Endothelial cell (in vitro differentiated cells): ENCODE results near the gene MED10. TPM values are rescaled to one million over a fixed set of nuclear protein-coding genes. Genes with fewer than 3 reads are reported as not detected.

Experiments
- DNase-seq: peaks from one replicate; pipeline ENCODE4 v3.0.0; 2021; ENCODE audit warnings: low spot score
- H3K27ac Mint-ChIP-seq: one replicate; pipeline ENCODE4 v1.8.0; 2021; ENCODE audit warnings: mixed read lengths, inconsistent platforms; ENCODE audit not compliant: unreplicated experiment
- H3K27me3 Mint-ChIP-seq: one replicate; pipeline ENCODE4 v1.8.0; 2021; ENCODE audit warnings: mild to moderate bottlenecking, moderate library complexity, mixed read lengths, inconsistent platforms; ENCODE audit not compliant: unreplicated experiment
- H3K36me3 Mint-ChIP-seq: one replicate; pipeline ENCODE4 v1.8.0; 2021; ENCODE audit warnings: mild to moderate bottlenecking, low read depth, mixed read lengths, inconsistent platforms; ENCODE audit not compliant: unreplicated experiment
- H3K4me1 Mint-ChIP-seq: one replicate; pipeline ENCODE4 v1.8.0; 2021; ENCODE audit warnings: mild to moderate bottlenecking, mixed read lengths, inconsistent platforms; ENCODE audit not compliant: unreplicated experiment
- H3K4me3 Mint-ChIP-seq: one replicate; pipeline ENCODE4 v1.8.0; 2021; ENCODE audit warnings: mild to moderate bottlenecking, mixed read lengths, inconsistent platforms; ENCODE audit not compliant: unreplicated experiment
- H3K9me3 Mint-ChIP-seq: one replicate; pipeline ENCODE4 v1.8.0; 2021; ENCODE audit warnings: mixed read lengths, inconsistent platforms; ENCODE audit not compliant: unreplicated experiment
- total RNA-seq: library from RNA; stranded (reverse); fragmentation: NEBNext Ultra II Directional; extraction: Animal tissue kit (Norgen Biotek cat#: 25700); gene quantifications from one replicate; pipeline ENCODE4 v1.2.1, GENCODE V29; 2021; ENCODE audit not compliant: unreplicated experiment
- TF ChIP-seq, protein P1 (sequence below): fragments of 200-600 bp; sonication (generic); IDR thresholded peaks from one replicate; pipeline ENCODE4 v1.5.0; 2021; ENCODE audit warnings: antibody characterized with exemption; ENCODE audit not compliant: unreplicated experiment

Gene MED10
- total RNA-seq, 1 donor from 2014 or later, result 53.0 TPM

DNA sequence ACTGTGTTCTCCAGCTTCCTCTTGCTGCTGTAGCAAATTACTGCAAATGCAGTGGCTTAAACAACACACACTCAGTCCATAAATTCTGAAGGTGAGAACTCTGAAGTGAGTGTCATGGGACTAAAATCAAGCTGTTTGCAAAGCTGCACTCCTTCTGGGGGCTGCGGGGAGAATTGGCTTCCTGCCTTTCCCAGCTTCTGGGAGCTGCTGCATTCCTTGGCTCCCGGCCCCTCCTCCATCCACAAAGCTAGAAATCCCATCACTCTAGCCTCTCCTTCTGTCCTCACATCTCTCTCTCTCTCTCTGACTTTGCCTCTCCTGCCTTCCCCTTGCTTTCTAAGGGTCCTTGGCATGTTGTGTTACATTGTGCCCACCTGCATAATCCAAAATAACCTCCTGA is 14.2 kb upstream of the MED10 start:
- Mint-ChIP-seq H3K9me3 (no peaks in the 10 kb centered on the region), H3K4me1 (peaks cover 7% of the 10 kb centered on the region), H3K36me3 (peaks cover 5% of the 10 kb centered on the region), H3K4me3 (no peak overlapping the region), H3K27ac (no peak overlapping the region), H3K27me3 (peaks cover 6% of the 10 kb centered on the region)
- no peak for DNase-seq
- TF ChIP-seq, protein P1, sequence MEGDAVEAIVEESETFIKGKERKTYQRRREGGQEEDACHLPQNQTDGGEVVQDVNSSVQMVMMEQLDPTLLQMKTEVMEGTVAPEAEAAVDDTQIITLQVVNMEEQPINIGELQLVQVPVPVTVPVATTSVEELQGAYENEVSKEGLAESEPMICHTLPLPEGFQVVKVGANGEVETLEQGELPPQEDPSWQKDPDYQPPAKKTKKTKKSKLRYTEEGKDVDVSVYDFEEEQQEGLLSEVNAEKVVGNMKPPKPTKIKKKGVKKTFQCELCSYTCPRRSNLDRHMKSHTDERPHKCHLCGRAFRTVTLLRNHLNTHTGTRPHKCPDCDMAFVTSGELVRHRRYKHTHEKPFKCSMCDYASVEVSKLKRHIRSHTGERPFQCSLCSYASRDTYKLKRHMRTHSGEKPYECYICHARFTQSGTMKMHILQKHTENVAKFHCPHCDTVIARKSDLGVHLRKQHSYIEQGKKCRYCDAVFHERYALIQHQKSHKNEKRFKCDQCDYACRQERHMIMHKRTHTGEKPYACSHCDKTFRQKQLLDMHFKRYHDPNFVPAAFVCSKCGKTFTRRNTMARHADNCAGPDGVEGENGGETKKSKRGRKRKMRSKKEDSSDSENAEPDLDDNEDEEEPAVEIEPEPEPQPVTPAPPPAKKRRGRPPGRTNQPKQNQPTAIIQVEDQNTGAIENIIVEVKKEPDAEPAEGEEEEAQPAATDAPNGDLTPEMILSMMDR, result no peak

DNA sequence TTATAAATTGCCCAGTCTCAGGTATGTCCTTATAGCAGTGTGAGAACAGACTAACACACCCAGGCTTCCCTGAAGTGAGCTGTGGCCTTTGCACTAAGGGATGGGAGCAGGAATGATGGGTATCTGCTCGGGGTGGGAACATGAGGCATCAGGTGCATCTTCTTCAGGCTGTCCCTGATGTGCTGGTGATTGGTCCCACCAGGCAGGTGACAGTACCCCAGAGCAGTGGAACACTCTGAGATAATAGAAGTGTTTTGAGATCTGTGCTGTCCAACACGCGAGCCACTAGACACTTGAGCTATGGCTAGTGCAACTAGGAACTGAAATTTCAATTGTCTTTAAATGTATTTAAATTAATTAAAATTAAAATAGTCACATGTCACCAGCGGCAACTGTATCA is 12.8 kb upstream of the MED10 start:
- no peak overlapping the region for H3K4me3 Mint-ChIP-seq
- no peak for DNase-seq
- H3K27me3 Mint-ChIP-seq, result peaks cover 4% of the 10 kb centered on the region
- H3K9me3 Mint-ChIP-seq, result no peaks in the 10 kb centered on the region
- TF ChIP-seq, protein P1, result no peak
- no peak overlapping the region for H3K27ac Mint-ChIP-seq
- H3K36me3 Mint-ChIP-seq, result peaks cover 1% of the 10 kb centered on the region
- H3K4me1 Mint-ChIP-seq, result peaks cover 7% of the 10 kb centered on the region

DNA sequence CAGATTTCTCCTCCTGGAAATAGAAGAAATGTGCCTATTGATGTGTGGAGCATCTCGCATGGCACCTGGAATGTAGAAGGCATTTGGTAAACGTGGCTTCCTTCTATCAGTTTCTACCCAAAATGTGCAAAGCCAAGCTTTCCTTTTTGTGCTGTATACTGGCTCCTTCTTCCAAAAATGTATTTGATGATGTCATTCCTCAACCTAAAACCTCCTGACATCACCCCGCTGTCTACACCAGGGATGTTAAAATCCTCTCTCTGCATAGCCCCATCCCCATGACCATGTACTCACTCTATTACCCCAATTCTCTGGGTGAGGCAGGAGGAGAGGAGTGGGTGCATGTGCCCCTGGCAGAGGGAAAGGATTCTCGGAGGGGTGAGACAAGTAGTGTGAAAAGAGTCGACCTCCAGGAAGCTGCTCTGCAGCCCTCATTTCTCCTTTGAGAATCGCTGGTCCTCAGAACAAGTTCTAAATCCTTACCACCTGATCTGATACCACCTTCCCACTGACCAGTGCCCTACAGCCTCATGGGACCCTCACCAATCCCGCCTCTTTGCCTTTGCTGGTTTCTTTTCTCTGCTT is 11.7 kb upstream of the MED10 start:
- TF ChIP-seq, protein P1, result no peak
- Mint-ChIP-seq H3K27me3 (no peaks in the 10 kb centered on the region), H3K36me3 (no peaks in the 10 kb centered on the region), H3K27ac (no peak overlapping the region), H3K4me3 (no peak overlapping the region), H3K4me1 (peaks cover 7% of the 10 kb centered on the region), H3K9me3 (no peaks in the 10 kb centered on the region)
- DNase-seq, result no peak

DNA sequence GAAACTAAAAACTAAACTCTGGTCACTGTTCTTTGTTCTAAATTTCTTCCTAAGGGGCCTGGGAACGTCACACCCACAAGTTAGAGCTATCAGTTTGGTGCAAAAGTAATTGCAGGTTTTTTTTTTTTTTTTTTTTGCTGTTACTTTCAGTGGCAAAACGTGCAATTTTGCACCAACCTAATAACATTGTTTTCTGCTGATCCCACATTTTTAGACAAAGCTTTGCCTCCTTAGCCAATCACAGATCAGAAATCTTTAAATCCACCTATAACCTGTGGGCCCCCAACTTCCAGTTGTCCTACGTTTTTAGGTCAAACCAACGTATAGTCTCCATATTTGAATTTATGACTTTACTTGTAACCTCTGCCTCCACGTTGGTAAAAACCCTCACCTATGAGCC is 11.1 kb upstream of the MED10 start:
- no peak overlapping the region for H3K27ac Mint-ChIP-seq
- no peaks in the 10 kb centered on the region for H3K36me3 Mint-ChIP-seq
- no peaks in the 10 kb centered on the region for H3K27me3 Mint-ChIP-seq
- H3K9me3 Mint-ChIP-seq, result no peaks in the 10 kb centered on the region
- peaks cover 7% of the 10 kb centered on the region for H3K4me1 Mint-ChIP-seq
- no peak overlapping the region for H3K4me3 Mint-ChIP-seq
- no peak for DNase-seq
- TF ChIP-seq, protein P1, result no peak

DNA sequence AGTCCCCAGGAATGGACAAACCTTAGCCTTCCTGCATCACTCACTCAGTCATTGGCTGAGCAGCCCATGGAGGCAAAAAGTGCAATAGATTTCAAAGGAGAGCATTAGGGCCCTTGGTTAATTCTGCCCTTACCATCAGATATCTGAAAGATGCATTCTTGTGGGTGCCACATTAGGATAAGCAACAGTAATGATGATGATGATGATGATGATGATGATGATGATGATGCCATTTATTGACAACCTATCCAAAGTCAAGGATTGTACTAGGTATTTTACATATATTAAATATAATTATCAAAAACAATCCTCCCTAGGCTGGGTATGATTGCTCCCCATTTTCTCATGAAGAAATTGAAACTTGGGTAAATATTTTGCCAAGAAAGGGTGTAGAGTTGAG is 9.6 kb upstream of the MED10 start:
- Mint-ChIP-seq H3K27ac (no peak overlapping the region), H3K27me3 (no peaks in the 10 kb centered on the region), H3K4me3 (no peak overlapping the region), H3K4me1 (peaks cover 7% of the 10 kb centered on the region), H3K36me3 (no peaks in the 10 kb centered on the region), H3K9me3 (no peaks in the 10 kb centered on the region)
- TF ChIP-seq, protein P1, result no peak
- no peak for DNase-seq
